Skeletal muscle satellite cell (primary cell): Measurements from ENCODE around the gene ZNF521.

ENCODE experiments used
- H3K27me3 ChIP-seq: 2 replicates; pipeline ENCODE4 v1.7.0; 2013; ENCODE audit warnings: low read length; ENCODE audit not compliant: control insufficient read depth, insufficient read depth
- H3K36me3 ChIP-seq: 2 replicates; pipeline ENCODE4 v1.7.0; 2013; ENCODE audit warnings: mild to moderate bottlenecking, control low read depth, low read length; ENCODE audit not compliant: insufficient read depth
- H3K4me1 ChIP-seq: 2 replicates; pipeline ENCODE4 v1.7.0; 2013; ENCODE audit warnings: low read length; ENCODE audit not compliant: control insufficient read depth, insufficient read depth
- H3K4me2 ChIP-seq: 2 replicates; pipeline ENCODE4 v1.7.0; 2013; ENCODE audit warnings: mild to moderate bottlenecking, low read length
- H3K4me3 ChIP-seq: 2 replicates; pipeline ENCODE4 v1.7.0; 2013; ENCODE audit warnings: low read length
- H3K9ac ChIP-seq: 2 replicates; pipeline ENCODE4 v1.7.0; 2013; ENCODE audit warnings: mild to moderate bottlenecking, low read depth, low read length, moderate library complexity
- H3K9me3 ChIP-seq: replicated peaks from 2 replicates; pipeline ENCODE4 v1.7.0; 2013; ENCODE audit warnings: mild to moderate bottlenecking, control low read depth, low read length

ZNF521 gene

DNA sequence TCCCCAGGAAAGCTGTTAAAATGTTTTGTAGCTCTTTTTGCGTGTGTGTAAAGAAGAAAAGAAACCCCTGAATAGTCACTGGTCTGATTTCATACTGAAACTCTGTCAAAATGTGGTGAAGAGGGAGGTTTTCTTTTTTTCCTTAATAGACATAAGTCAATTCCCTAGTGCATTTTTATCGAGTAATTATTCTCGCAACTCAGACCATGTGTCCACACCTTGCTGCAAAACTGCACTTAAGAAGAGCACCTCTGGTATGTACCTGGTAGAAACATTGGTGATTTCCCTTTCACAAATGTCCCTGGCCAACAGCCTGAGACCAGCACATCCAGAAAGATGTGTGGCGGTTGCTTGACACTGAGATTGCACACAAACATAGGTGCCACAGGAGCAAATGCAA is 159.9 kb downstream of the ZNF521 start:
- Histone ChIP-seq H3K9me3 (no peaks in the 10 kb centered on the region), H3K4me2 (no peak overlapping the region), H3K9ac (no peak overlapping the region), H3K27me3 (no peaks in the 10 kb centered on the region), H3K36me3 (no peaks in the 10 kb centered on the region), H3K4me1 (no peaks in the 10 kb centered on the region), H3K4me3 (no peak overlapping the region)

DNA sequence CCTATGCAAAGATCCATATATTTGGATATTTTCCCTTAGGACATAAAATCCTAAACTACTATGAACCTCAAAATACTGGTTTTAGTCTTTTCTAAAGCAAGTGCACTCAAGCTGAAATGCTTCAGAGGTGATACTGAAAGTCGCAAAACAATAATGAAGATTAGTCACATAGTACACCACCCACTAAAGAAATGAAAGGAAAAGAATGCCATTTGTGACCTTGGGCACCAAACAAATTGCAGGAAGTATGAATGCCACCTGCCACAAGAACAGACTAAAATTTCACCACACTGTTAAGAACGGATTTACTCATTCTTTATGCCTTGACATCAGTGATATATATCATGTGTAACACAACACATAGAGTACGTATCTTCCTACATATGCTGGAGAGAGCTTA is 161.5 kb downstream of the ZNF521 start:
- Histone ChIP-seq H3K9ac (no peak overlapping the region), H3K4me2 (no peak overlapping the region), H3K4me3 (no peak overlapping the region), H3K27me3 (no peaks in the 10 kb centered on the region), H3K4me1 (no peaks in the 10 kb centered on the region), H3K9me3 (no peaks in the 10 kb centered on the region), H3K36me3 (no peaks in the 10 kb centered on the region)

DNA sequence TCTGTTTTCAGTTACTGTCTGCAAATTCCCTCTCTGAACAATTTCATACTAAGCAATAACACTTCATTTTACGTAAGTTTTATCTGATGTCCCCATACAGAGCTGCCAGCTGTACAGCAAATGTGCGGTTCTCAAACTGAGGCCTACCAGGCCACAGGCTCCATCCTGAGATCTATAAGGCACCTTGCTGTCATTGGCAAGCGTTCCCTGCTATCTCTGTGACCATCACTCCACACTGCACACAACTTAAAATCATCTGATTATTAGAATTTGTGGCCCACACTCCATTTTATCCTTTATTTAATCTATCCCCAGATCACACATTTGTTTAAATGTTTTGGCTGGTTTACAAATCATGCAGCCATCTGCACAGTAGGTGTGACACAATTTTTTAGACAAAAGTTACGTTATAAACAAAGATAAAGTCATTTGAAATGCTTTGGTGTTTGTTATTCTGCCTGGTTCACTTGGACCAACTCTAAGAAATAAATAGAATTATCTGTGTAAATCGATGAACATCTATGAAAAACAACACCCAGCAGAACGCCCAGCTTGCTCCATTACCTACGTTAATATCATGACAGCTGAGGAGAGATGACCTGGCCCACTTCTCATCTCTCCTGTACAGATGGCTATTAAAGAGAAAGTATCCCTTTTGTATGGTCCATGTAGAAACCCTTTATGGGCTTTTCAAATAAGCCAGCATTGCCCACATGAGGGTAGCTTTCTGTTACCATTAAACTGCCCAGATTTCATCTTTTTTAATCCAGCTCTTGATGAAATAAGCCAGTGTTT is 162.4 kb downstream of the ZNF521 start:
- Histone ChIP-seq H3K4me2 (no peak overlapping the region), H3K4me1 (no peaks in the 10 kb centered on the region), H3K36me3 (no peaks in the 10 kb centered on the region), H3K27me3 (no peaks in the 10 kb centered on the region), H3K4me3 (no peak overlapping the region), H3K9ac (no peak overlapping the region), H3K9me3 (no peaks in the 10 kb centered on the region)

DNA sequence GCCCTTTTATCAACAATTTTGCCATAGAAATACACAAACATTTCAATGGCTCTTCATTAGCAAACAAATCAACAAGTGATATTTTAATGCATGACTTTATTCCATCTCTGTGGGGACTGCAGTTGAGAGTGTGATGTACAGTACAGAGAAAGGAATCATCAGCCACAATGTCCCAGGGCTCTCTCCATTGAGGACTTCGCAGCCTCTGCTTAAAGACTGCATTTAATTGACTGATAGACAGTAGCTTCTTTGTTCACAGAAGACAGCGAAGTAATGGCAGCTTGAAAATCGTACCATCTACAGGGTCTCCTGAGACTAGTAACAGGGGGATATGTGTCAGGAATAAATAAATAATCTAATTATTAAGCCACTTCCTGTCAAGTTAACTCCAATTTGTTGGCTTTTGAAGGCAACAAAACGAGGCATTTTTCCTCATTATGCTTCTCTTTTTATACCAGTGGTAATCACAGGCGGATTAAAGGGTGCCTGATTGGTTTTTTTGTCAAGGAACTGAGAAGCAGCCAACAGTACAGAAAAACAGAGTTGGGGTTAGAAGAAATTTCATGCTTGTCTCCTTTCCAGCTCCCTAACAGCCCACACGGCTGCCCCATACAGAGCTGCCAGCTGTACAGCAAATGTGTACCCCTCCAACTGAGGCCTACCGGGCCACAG is 164.3 kb downstream of the ZNF521 start:
- Histone ChIP-seq H3K27me3 (no peaks in the 10 kb centered on the region), H3K4me2 (no peak overlapping the region), H3K4me1 (no peaks in the 10 kb centered on the region), H3K9ac (no peak overlapping the region), H3K36me3 (no peaks in the 10 kb centered on the region), H3K9me3 (no peaks in the 10 kb centered on the region), H3K4me3 (no peak overlapping the region)

- no peaks in the 10 kb centered on the region for H3K9me3 ChIP-seq
- no peak overlapping the region for H3K9ac ChIP-seq
- no peak overlapping the region for H3K4me3 ChIP-seq
Measured at GRCh38 chr18:25186871-25187270, 165.1 kb downstream of the ZNF521 start.

DNA sequence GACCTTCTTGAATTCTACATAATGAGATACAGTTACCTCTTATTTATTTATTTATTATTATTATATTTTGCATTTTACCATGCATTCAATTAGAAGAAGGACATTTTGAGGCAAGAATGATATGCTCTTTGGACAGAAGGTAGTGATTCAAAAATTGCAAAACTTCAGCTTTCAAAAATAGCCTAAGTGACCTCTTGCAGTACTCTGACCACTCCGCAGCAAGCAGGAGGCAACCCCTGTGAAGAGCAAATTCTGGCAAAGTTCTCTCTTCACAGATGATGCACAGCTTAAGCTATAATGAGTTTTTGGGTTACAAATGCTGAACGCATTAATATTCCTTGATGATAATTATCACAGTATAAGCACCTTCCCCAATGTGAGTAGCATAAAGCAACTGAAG is 170.0 kb downstream of the ZNF521 start:
- no peak overlapping the region for H3K4me3 ChIP-seq
- H3K27me3 ChIP-seq = no peaks in the 10 kb centered on the region
- H3K9ac ChIP-seq = no peak overlapping the region
- no peaks in the 10 kb centered on the region for H3K4me1 ChIP-seq
- H3K4me2 ChIP-seq = no peak overlapping the region
- no peaks in the 10 kb centered on the region for H3K9me3 ChIP-seq
- H3K36me3 ChIP-seq = no peaks in the 10 kb centered on the region

More at GRCh38 chr18:25186871-25187270, 165.1 kb downstream of the ZNF521 start:
- no peaks in the 10 kb centered on the region for H3K4me1 ChIP-seq
- H3K36me3 ChIP-seq = no peaks in the 10 kb centered on the region
- no peaks in the 10 kb centered on the region for H3K27me3 ChIP-seq
- no peak overlapping the region for H3K4me2 ChIP-seq

DNA sequence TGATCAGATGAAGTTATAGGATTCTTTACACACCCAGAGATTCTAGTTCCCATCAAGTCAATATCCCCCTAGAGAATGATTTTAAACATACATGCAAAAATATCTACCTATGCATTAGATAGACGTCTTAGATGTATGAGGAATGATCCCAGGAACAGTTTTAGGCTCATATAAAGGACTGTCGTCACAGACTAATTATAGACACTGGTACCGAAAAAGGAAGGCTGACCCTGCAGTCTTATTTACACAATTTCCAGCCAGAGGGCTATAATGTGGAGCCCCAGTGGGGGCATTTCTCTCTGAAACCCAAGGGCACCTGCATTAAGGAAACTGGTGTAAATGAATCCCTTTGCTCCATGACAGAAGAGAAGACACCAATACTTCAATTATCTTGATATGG is 170.4 kb downstream of the ZNF521 start:
- no peaks in the 10 kb centered on the region for H3K4me1 ChIP-seq
- no peaks in the 10 kb centered on the region for H3K9me3 ChIP-seq
- no peak overlapping the region for H3K4me3 ChIP-seq
- H3K4me2 ChIP-seq = no peak overlapping the region
- no peak overlapping the region for H3K9ac ChIP-seq
- H3K36me3 ChIP-seq = no peaks in the 10 kb centered on the region
- H3K27me3 ChIP-seq = no peaks in the 10 kb centered on the region

DNA sequence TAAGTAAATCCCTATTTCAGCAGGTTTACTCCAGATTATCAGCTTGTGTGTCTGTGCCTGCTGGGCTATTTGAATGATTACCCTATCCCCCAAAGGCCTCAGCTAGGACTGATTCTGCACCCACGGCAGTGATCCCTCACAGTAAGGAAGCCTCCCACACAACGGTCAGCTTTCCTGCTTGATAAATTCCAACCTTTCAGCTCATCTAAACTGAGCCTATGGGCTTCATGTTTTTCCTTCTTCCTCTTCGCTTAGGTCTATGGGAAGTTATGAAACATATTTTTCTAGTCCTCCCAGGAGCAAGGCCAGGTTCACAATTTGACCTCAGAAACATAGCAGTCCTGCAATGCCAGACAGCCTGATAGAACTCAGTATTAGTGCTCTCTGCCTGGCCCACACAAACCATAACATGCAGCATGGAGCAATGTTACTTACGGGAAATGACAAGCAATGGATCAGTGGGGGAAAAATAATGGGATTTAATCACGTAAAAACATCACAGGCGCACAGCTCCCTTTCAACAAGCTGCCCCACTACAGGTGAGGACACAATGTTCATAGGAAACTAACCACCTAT is 170.9 kb downstream of the ZNF521 start:
- Histone ChIP-seq H3K4me3 (no peak overlapping the region), H3K9me3 (no peaks in the 10 kb centered on the region), H3K27me3 (no peaks in the 10 kb centered on the region), H3K4me1 (no peaks in the 10 kb centered on the region), H3K4me2 (no peak overlapping the region), H3K9ac (no peak overlapping the region), H3K36me3 (no peaks in the 10 kb centered on the region)

DNA sequence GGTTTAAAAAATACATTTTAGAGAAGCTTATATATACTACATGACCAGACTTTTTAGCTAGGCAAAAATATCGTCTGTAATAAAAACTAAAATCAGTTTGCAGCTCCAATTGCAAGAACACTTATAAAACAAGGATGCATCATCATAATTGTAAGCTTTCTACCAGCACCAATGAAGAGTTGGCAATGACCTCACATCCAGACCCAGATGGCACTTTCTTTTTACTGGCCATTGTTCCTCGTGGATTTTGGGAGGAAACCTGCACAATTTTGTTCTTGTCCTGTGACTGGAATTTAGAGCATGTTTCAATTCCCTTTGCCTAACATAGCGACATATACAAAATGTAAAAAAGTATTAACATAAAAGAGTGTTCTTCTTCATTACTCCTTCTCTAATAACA is 174.3 kb downstream of the ZNF521 start:
- no peak overlapping the region for H3K9ac ChIP-seq
- H3K36me3 ChIP-seq = no peaks in the 10 kb centered on the region
- H3K4me2 ChIP-seq = no peak overlapping the region
- H3K27me3 ChIP-seq = no peaks in the 10 kb centered on the region
- no peaks in the 10 kb centered on the region for H3K4me1 ChIP-seq
- H3K9me3 ChIP-seq = no peaks in the 10 kb centered on the region
- H3K4me3 ChIP-seq = no peak overlapping the region

- Histone ChIP-seq H3K9ac (no peak overlapping the region), H3K27me3 (no peaks in the 10 kb centered on the region), H3K4me3 (no peak overlapping the region), H3K4me2 (no peak overlapping the region), H3K36me3 (no peaks in the 10 kb centered on the region), H3K4me1 (no peaks in the 10 kb centered on the region), H3K9me3 (no peaks in the 10 kb centered on the region)
Measured at GRCh38 chr18:25176518-25177042, 175.4 kb downstream of the ZNF521 start.

DNA sequence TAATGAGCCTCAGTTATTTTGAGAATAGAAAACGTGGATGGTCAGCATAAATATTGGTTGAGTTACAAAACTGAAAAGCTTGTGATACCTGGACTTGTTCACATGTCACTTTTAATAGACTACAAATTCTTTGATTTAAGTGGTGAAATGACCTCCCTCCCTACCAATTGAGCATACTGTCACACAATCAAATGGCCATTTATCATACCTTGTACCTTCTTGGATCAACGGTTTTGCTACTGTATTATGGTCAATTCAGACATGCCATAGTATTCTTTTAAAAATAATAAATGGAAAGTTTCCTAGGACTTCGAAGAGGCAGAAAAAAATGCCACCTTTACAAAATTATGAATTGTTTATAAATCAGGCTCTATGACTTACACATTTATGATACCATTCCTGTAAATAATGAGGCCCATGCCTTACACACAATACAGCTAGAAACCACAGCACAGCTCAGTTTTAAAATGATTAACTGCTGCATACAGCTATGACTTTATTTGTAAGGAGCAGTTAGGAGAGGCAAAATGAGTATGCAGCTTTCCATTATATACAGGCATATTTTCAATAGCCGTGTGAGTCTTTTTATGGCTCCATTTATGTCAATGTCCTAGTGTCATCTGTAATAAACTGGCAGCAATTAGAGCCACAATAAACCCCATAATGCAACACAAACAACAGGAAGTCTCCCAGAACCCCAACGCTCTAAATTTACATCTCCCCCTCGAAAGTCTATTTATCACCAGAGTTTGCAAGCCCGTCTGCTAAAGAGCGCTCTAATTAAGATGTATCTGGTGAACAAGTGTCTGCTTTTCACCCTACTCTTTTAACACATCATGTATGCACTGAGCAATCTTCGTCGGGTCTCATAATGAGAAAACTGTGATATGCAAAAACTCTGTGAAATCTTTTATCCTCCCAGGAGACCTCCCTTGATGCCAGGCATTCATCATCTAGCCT is 176.1 kb downstream of the ZNF521 start:
- Histone ChIP-seq H3K4me2 (no peak overlapping the region), H3K4me3 (no peak overlapping the region), H3K9ac (no peak overlapping the region), H3K27me3 (no peaks in the 10 kb centered on the region), H3K9me3 (no peaks in the 10 kb centered on the region), H3K4me1 (no peaks in the 10 kb centered on the region), H3K36me3 (no peaks in the 10 kb centered on the region)
